Panc1 (cell line): Measurements from ENCODE around the gene STPG4. TPM values are rescaled to one million over a fixed set of nuclear protein-coding genes. Genes with fewer than 3 reads are reported as not detected.
A peak's percentile ranks its signal among the peaks of the same experiment; 100 is the strongest.

Experiments
- ATAC-seq: fragments of 200-7000 bp; cut with Tn5 transposase; 2 replicates; pipeline ENCODE4 v1.9.1; 2020; ENCODE audit warnings: mild to moderate bottlenecking, moderate library complexity
- BruUV-seq: library from RNA; stranded (reverse); fragments of 400-500 nt; replicated peaks from 2 replicates; lab custom pipeline; 2021; lab: Mats Ljungman, UMichigan
- CTCF ChIA-PET: fragments of 300-600 bp; sonication (Branson Sonifier 250); formaldehyde crosslinking; loops from one replicate; lab custom pipeline; 2022; ENCODE audit warnings: antibody characterized with exemption; lab: Charles Lee
- POLR2A ChIA-PET: fragments of 300-600 bp; sonication (Branson Sonifier 250); formaldehyde crosslinking; loops from one replicate; lab custom pipeline; 2022; ENCODE audit warnings: antibody characterized with exemption; lab: Charles Lee
- DNase-seq: peaks from one replicate; pipeline ENCODE4 v3.0.0-alpha.2; 2010; ENCODE audit warnings: low read depth, low spot score
- H3K27ac ChIP-seq: 2 replicates; pipeline ENCODE4 v1.5.1; 2011; ENCODE audit warnings: mild to moderate bottlenecking, low read length, inconsistent platforms
- H3K27me3 ChIP-seq: fragments of 200-500 bp; sonication (Bioruptor generic); 2 replicates; pipeline ENCODE4 v1.6.0; 2014; ENCODE audit warnings: low read length, inconsistent platforms; ENCODE audit not compliant: control insufficient read depth, insufficient read depth
- H3K36me3 ChIP-seq: fragments of 200-500 bp; sonication (Bioruptor generic); 2 replicates; pipeline ENCODE4 v1.5.1; 2014; ENCODE audit warnings: inconsistent platforms, mild to moderate bottlenecking, low read length, moderate library complexity; ENCODE audit not compliant: control insufficient read depth, insufficient read depth
- H3K4me1 ChIP-seq: 2 replicates; pipeline ENCODE4 v1.5.1; 2011; ENCODE audit warnings: inconsistent platforms, mild to moderate bottlenecking, low read length, moderate library complexity; ENCODE audit not compliant: control insufficient read depth, insufficient read depth
- H3K4me3 ChIP-seq, 2 experiments: 2 replicates each; pipeline ENCODE4 v1.5.1; 2011 to 2012; ENCODE audit warnings: low read depth in 2 of 2, low read length in 2 of 2, mild to moderate bottlenecking in 2 of 2, inconsistent platforms in 1 of 2, moderate library complexity in 1 of 2
- H3K9me3 ChIP-seq: fragments of 200-500 bp; sonication (Bioruptor generic); 2 replicates; pipeline ENCODE4 v1.5.1; 2014; ENCODE audit warnings: low read depth, mild to moderate bottlenecking, inconsistent platforms, low read length, moderate library complexity; ENCODE audit not compliant: control insufficient read depth, insufficient read depth
- POLR2AphosphoS5 ChIP-seq: IDR thresholded peaks from 2 replicates; pipeline ENCODE4 v1.6.1; 2012; ENCODE audit warnings: mild to moderate bottlenecking, low read depth, low read length, moderate library complexity
- SIN3A ChIP-seq: IDR thresholded peaks from 2 replicates; pipeline ENCODE4 v1.6.1; 2012; ENCODE audit warnings: low read depth, mild to moderate bottlenecking, low read length, moderate library complexity, borderline replicate concordance; ENCODE audit not compliant: insufficient read depth
- TCF7L2 ChIP-seq: IDR thresholded peaks from 2 replicates; pipeline ENCODE4 v1.6.1; 2011; ENCODE audit warnings: mild to moderate bottlenecking, low read depth, low read length, inconsistent platforms
- in situ Hi-C: cut with HindIII; loops from 2 replicates; pipeline ENCODE4 v1.10.0; 2016; ENCODE audit warnings: low sequenced_read_pairs, low pct_unique_long_range_greater_than_20kb
- intact Hi-C: fragments of 100-400 bp; cut with micrococcal nuclease; formaldehyde crosslinking; loops from one replicate; pipeline ENCODE4 v1.10.0; 2022; ENCODE audit not compliant: unreplicated experiment
- total RNA-seq: library from RNA; stranded (reverse); gene quantifications from one replicate; pipeline ENCODE4 v1.2.1, GENCODE V29; 2021; ENCODE audit not compliant: unreplicated experiment
- TF ChIP-seq, protein P1 (sequence below), 2 experiments: IDR thresholded peaks; 2 replicates each; pipeline ENCODE4 v1.6.1; 2011 to 2012; ENCODE audit warnings: low read depth in 2 of 2, control low read depth in 1 of 2, low read length in 1 of 2, mild to moderate bottlenecking in 1 of 2, moderate library complexity in 1 of 2; ENCODE audit not compliant: insufficient read depth in 1 of 2
- TF ChIP-seq, protein P2 (sequence below): fragments of 450-650 bp; IDR thresholded peaks from 2 replicates; pipeline ENCODE4 v1.5.1; 2017; ENCODE audit warnings: mild to moderate bottlenecking

Gene STPG4
- total RNA-seq, 1 experiment from 2014 or later, result 0.36 TPM

GRCh38 chr2:47039489-47039870, 115.6 kb downstream of the STPG4 start:
- Histone ChIP-seq H3K36me3 (no peaks in the 10 kb centered on the region), H3K27ac (peak overlapping the region; percentile 65; the same call in 1 of the 2 replicates), H3K4me1 (peaks cover 59% of the 10 kb centered on the region), H3K4me3 (no peak overlapping the region), H3K9me3 (no peaks in the 10 kb centered on the region), H3K27me3 (no peaks in the 10 kb centered on the region)
- ATAC-seq, result no peak
- DNase-seq, result no peak
- TF ChIP-seq, protein P1, sequence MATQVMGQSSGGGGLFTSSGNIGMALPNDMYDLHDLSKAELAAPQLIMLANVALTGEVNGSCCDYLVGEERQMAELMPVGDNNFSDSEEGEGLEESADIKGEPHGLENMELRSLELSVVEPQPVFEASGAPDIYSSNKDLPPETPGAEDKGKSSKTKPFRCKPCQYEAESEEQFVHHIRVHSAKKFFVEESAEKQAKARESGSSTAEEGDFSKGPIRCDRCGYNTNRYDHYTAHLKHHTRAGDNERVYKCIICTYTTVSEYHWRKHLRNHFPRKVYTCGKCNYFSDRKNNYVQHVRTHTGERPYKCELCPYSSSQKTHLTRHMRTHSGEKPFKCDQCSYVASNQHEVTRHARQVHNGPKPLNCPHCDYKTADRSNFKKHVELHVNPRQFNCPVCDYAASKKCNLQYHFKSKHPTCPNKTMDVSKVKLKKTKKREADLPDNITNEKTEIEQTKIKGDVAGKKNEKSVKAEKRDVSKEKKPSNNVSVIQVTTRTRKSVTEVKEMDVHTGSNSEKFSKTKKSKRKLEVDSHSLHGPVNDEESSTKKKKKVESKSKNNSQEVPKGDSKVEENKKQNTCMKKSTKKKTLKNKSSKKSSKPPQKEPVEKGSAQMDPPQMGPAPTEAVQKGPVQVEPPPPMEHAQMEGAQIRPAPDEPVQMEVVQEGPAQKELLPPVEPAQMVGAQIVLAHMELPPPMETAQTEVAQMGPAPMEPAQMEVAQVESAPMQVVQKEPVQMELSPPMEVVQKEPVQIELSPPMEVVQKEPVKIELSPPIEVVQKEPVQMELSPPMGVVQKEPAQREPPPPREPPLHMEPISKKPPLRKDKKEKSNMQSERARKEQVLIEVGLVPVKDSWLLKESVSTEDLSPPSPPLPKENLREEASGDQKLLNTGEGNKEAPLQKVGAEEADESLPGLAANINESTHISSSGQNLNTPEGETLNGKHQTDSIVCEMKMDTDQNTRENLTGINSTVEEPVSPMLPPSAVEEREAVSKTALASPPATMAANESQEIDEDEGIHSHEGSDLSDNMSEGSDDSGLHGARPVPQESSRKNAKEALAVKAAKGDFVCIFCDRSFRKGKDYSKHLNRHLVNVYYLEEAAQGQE (IDR thresholded peaks at IDR 0.05; ENCODE audit: insufficient read depth in 1 of 2, low read depth in 2 of 2, low read length in 1 of 2), result no peak
- TF ChIP-seq SIN3A, result no peak
- TF ChIP-seq POLR2AphosphoS5, result no peak
- no peak for TF ChIP-seq TCF7L2
- TF ChIP-seq, protein P2, sequence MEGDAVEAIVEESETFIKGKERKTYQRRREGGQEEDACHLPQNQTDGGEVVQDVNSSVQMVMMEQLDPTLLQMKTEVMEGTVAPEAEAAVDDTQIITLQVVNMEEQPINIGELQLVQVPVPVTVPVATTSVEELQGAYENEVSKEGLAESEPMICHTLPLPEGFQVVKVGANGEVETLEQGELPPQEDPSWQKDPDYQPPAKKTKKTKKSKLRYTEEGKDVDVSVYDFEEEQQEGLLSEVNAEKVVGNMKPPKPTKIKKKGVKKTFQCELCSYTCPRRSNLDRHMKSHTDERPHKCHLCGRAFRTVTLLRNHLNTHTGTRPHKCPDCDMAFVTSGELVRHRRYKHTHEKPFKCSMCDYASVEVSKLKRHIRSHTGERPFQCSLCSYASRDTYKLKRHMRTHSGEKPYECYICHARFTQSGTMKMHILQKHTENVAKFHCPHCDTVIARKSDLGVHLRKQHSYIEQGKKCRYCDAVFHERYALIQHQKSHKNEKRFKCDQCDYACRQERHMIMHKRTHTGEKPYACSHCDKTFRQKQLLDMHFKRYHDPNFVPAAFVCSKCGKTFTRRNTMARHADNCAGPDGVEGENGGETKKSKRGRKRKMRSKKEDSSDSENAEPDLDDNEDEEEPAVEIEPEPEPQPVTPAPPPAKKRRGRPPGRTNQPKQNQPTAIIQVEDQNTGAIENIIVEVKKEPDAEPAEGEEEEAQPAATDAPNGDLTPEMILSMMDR, result no peak
- ChIA-PET CTCF (interaction anchor here (0.9 kb wide), 1 partner anchor 283 kb away, joined by 3 read pairs; no protein-coding TSS in a partner anchor), POLR2A (no interaction called here)
- intact Hi-C loops (no loop called here), in situ Hi-C loops (no loop called here)
- BruUV-seq, result no TSS peak

- Histone ChIP-seq H3K9me3 (no peaks in the 10 kb centered on the region), H3K27me3 (no peaks in the 10 kb centered on the region), H3K27ac (peak overlapping the region; percentile 65), H3K36me3 (no peaks in the 10 kb centered on the region), H3K4me3 (no peak overlapping the region), H3K4me1 (peaks cover 60% of the 10 kb centered on the region)
- ChIA-PET POLR2A (no interaction called here), CTCF (interaction anchor here (0.9 kb wide), 1 partner anchor 284 kb away, joined by 3 read pairs; no protein-coding TSS in a partner anchor)
- TF ChIP-seq, protein P2, result no peak
- TF ChIP-seq POLR2AphosphoS5 (no peak), TCF7L2 (no peak), SIN3A (no peak)
- TF ChIP-seq, protein P1 (IDR thresholded peaks at IDR 0.05; ENCODE audit: insufficient read depth in 1 of 2, low read depth in 2 of 2, low read length in 1 of 2), result no peak
- DNase-seq, result no peak
- in situ Hi-C loops (no loop called here), intact Hi-C loops (no loop called here)
- ATAC-seq, result no peak
- no TSS peak for BruUV-seq
Measured at GRCh38 chr2:47038656-47039488, 116.2 kb downstream of the STPG4 start.
